NB4 (cell line): ENCODE data around the gene SRRM2.

Source experiments
- DNase-seq: peaks from one replicate; pipeline ENCODE4 v3.0.0; 2010; ENCODE audit warnings: low read depth
- H3K4me3 ChIP-seq: one replicate; pipeline ENCODE4 v1.5.1; 2011; ENCODE audit warnings: mild to moderate bottlenecking, low read depth, low read length, moderate library complexity
- MYC ChIP-seq: IDR thresholded peaks from 2 replicates; pipeline ENCODE4 v1.6.1; 2011; ENCODE audit warnings: low read depth, low read length
- POLR2A ChIP-seq: IDR thresholded peaks from 2 replicates; pipeline ENCODE4 v1.6.1; 2011; ENCODE audit warnings: mild to moderate bottlenecking; ENCODE audit not compliant: insufficient read length; ENCODE audit errors: extremely low read depth
- TF ChIP-seq, protein P1 (sequence below): IDR thresholded peaks from 2 replicates; pipeline ENCODE4 v1.6.1; 2011; ENCODE audit warnings: low read depth, low read length
- TF ChIP-seq, protein P2 (sequence below): IDR thresholded peaks from one replicate; pipeline ENCODE4 v1.5.1; 2012; ENCODE audit warnings: low read depth, low read length

The SRRM2 gene

DNA sequence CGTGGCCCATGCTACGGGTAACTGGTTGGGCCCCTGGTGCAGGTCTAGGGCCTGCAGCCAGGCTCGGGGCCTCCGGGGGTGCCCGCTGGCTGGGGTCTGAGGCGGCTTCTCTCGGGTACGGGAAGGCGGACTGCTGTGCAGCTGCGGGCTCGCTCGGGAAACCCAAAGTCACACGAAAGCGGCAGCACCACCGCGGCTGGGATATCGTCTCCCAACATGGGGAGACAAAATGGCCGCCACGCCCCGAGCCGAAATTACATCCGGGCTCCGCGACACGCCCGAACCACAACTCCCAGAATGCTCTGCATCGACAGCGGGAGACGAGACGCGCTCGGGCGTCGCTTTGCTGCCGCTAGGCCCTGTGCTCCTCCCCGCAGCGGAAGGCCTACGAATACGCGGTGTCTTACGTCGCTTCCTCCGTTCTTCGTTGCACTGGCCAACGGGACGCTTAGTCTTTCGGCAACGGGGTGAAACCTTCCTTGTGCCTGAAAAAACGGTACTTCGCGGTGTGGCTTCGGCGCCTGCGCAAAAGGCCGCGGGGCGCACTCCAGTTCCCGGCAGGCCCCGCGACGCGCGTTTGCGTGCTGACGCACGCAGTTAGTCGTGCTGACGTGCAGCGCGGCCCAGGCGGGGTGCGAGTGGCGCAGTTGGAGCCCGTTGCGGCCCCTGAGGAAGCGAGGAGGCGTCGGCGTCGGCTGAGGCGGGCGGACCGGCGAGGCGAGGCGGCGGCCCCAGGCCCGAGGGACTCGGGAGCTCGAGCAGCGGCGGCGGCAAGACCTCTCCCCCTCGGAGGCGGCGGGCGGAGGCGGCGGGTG is at the start of gene SRRM2:
TSS of gene SRRM2 (plus strand) at position 604 of the 815 bp plus-strand sequence. CDS start 3,727 bp downstream, outside the sequence.
- TF ChIP-seq, protein P1, sequence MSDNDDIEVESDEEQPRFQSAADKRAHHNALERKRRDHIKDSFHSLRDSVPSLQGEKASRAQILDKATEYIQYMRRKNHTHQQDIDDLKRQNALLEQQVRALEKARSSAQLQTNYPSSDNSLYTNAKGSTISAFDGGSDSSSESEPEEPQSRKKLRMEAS: peak; percentile 61
- peak; percentile 75 for TF ChIP-seq POLR2A
- TF ChIP-seq MYC: peak; percentile 84
- TF ChIP-seq, protein P2, sequence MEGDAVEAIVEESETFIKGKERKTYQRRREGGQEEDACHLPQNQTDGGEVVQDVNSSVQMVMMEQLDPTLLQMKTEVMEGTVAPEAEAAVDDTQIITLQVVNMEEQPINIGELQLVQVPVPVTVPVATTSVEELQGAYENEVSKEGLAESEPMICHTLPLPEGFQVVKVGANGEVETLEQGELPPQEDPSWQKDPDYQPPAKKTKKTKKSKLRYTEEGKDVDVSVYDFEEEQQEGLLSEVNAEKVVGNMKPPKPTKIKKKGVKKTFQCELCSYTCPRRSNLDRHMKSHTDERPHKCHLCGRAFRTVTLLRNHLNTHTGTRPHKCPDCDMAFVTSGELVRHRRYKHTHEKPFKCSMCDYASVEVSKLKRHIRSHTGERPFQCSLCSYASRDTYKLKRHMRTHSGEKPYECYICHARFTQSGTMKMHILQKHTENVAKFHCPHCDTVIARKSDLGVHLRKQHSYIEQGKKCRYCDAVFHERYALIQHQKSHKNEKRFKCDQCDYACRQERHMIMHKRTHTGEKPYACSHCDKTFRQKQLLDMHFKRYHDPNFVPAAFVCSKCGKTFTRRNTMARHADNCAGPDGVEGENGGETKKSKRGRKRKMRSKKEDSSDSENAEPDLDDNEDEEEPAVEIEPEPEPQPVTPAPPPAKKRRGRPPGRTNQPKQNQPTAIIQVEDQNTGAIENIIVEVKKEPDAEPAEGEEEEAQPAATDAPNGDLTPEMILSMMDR: no peak
- H3K4me3 ChIP-seq: peak within 1 kb of the TSS; percentile 99
- peak; percentile 97 for DNase-seq

DNA sequence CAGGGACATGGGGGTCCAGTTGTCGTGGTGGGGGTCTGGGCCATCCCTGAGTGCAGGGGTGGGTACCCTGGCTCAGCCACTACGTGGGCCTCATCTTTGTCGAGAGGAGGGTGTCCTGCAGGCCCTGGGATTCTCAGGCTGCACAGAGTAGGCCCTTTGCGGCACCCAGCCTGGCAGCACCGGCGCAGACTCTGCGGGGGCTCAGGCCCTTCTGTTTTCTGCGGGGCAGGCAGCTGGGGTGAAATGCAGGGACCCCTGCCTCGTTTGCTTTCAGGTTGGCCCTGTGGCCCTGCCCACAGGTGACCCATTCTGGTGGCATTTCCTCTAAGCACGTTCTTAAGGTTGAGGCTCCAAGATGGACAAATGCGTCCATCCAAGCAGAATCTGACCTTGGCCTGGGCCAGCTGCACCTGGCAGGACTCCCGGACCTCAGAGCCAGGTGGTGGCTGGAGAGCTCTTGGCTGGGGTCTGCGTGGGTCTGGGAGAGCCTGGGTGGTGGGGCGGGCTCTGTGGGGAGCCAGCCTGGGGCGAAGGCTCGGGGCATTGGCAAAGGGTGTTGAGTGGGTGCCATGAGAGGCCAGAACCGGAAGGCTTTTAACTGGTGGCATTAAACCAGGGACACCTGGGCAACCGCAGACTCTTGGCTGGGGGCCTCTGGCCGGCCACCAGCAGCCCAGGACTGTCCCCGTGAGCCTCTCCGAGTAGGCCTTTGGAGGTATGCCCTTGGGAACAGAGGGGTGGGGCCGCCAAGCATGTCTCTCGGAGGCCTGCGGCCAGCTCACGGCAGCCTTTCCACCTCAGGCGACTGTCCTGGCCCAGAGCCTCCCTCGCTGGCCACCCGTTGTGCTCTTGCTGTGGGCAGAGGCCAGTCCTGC is 49.3 kb upstream of the SRRM2 start:
- TF ChIP-seq, protein P1: no peak
- no peak for TF ChIP-seq MYC
- TF ChIP-seq, protein P2: no peak
- no peak for TF ChIP-seq POLR2A
- no peak overlapping the region for H3K4me3 ChIP-seq
- no peak for DNase-seq

DNA sequence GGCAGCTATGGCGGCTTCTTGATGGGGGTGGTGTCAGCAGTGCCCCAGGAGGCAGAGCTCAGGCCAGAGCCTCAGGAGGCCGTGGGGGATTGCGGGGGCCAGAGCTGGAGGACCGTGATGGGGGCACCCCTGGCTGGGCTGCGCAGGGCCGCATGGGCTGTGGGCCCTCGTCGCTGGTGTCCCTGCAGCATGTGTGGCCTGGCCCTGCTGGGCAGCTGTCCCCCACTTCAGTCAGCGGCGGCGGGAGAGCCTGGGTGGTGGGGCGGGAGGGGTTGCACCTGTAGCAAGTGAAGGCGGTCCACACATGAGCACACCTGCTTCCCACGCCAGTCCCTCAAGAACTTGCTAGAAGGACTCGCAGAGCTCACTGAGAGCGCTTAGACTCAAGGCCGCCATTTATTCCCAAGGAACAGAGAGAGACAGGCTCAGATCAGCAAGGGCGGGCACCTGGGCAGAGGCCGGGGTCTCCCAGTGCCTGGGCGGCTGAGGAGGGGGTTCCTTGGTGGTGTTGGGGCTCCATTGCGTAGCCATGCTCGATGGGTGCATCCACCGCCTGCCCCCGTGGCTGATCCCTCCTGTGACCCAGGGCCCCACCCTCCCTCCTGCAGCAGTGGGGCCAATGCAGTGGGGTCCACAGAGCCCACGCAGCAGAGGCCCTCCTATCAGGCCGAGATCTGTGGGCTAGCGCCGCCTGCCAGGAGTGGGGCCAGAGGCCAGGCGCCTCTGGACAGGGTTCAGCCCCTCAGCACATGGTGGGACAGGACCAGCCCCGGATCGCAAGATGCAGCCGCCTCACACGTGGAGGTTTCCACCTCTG is 48.1 kb upstream of the SRRM2 start:
- TF ChIP-seq, protein P1: no peak
- TF ChIP-seq, protein P2: no peak
- TF ChIP-seq POLR2A (no peak), MYC (no peak)
- no peak for DNase-seq

DNA sequence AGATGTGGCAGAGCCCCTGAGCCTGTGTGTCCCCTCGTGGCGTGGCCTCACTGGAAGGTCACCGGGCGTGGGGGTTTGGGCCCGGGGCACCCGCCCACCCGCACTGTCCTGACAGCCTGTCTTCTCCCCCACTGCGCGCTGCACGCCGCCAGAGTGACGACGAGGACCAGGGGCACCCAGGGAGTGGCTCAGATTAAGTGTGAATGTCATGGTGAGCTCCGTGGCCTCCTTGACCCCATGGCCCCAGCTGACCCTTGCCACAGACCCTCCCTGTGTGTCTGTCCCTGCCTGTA is 47.5 kb upstream of the SRRM2 start:
- TF ChIP-seq, protein P2: no peak
- TF ChIP-seq, protein P1: no peak
- no peak for TF ChIP-seq POLR2A
- TF ChIP-seq MYC: no peak
- H3K4me3 ChIP-seq: no peak overlapping the region
- DNase-seq: no peak

More for the DNA sequence above, 48.1 kb upstream of the SRRM2 start:
- H3K4me3 ChIP-seq: no peak overlapping the region

DNA sequence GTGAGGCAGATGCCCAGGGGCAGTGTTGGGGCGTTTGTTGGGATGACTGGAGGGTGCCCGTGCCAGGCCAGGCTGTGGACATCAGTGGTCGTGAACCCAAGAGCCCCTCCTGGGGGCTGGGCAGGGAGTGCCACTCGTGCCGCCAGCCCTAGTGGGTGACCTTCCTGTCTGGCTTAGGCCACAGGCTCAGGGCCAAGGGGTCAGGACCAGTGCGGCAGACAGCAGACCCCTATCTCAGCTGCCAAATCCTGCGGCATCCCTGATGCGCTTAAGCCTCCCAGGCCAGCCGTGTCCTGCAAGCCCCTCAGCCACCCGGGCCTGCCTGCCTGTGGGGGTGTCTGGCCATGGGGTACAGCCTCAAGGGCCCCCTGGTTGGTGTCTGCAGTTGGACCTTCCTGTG is 47.1 kb upstream of the SRRM2 start:
- H3K4me3 ChIP-seq: no peak overlapping the region
- DNase-seq: no peak
- TF ChIP-seq, protein P1: no peak
- TF ChIP-seq, protein P2: no peak
- no peak for TF ChIP-seq MYC
- no peak for TF ChIP-seq POLR2A
